ENCODE data around the gene PPP1R14D.

The PPP1R14D gene

GRCh38 chr15:40852529-40852928 lies 24.0 kb upstream of the PPP1R14D start:
- DNase-seq (ENCODE audit: low spot score): no peak

DNA sequence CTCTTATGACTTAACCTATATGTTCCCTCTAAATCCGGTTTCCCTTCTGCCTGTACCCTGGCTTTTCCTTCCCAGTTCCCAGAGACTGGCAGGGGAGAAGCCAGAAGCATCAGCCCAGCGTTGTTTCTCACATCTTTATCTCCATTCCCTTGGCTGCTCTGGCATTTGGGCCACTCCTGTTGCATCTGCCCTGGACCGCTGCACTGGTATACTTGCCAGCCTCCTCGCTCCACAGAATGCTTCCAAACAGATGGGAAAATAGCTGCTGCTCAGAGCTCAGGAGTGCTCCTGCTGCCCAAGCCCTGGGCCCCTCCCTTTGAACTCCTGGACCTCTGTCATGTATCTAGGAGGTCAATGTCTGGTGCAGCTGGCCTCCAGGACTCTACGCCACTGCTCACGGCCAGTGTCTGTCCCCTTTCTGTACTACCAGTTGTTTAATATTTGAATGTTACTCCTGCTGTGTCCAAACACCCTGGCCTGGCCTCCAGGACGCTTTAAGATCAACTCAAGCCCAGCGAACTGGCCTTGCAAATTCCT lies 22.1 kb upstream of the PPP1R14D start:
- no peak for DNase-seq (ENCODE audit: low spot score)

DNA sequence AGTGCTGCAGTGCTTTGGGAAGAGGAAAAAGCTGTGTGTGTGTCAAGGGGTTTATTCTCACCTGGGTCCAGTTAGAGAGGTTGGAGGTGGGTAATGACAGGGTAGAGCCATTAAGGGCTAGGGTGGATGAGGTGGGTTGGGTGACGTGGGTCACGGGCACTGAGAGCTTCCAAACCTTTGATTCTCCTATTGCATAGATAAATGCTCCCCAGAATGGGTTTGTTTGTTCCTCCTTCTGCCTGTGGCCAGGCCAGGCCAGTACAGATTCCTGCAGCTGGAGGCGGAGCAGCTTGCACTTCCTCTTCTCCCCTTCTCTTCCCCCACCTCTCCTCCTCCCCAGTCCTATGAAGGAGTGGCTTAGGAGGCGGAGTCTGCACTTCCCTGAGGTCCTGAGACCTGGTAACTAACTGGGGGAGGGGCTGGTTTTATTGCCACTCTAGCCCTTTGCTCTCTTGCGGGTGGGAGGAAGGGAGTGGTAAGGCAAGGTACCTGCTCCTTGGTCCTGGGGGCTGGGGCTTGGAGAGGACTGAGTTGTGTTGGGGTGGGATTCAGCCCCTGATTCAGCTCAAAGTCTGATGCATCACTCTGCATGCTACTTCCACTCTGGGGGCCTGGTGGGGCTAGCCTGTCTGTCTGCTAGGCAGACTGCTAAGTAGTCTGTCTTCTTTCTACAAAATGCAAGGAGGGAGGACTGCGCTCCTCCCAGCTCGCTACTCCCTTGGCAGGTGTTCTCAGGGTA lies 18.9 kb upstream of the PPP1R14D start:
- DNase-seq (ENCODE audit: low spot score): no peak

DNA sequence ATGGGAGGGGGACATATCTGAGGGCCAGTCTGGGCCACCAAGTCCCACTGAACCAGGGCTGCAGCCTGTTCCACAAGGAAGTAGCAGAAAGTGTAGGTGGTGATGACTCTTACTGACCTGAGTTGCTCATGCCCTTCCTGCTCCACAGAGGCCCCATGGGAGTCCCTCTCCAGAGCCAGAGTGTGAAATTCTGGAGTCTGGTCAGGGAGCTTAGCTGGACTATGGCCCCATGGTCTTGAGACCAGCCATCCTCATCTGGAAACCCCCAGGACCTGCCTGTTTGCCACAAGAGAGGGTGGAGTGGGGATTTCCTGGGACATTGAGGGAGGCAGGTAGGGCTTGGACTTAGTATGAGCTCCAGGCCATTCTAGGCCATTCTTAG lies 18.3 kb upstream of the PPP1R14D start:
- no peak for DNase-seq (ENCODE audit: low spot score)

DNA sequence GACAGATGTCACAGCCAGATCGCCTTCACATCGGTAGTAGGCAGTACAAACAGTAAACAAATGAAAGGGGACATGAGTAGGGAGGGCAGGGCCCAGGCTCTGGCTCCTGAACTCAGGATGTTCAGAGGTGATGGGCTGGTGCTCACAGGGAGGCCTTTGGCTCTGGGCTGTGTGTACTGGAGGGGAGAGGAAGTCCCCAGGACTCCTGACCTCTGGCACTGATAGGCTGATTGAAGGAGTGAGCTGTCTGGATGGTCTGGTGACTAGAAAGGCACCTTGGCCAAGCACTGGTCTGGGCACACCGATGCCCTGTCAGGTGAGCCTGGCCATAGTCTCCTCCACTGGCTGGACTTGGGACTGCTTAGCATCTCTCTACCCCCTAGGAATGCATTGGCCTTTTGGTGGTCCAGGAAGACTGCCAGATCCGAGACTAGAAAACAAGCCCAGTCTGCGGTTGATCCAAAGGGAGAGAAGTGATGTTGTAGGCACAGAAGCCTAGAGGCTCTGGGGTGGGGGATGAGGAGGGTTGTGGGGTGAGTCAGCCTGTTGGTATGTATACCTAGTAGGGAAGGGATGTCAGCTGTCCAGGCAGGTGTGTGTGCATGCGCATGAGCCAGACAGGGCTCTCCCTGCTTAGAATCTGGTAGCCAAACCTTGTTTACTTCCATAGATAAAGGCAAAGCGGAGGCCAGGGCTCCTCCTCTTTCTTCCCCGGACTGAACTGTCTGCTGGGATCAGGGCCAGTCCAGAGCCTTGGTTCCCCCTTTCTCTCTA lies 17.2 kb upstream of the PPP1R14D start:
- DNase-seq (ENCODE audit: low spot score): no peak

GRCh38 chr15:40845036-40845435 lies 16.5 kb upstream of the PPP1R14D start:
- no peak for DNase-seq (ENCODE audit: low spot score)

GRCh38 chr15:40844696-40845030 lies 16.2 kb upstream of the PPP1R14D start:
- DNase-seq (ENCODE audit: low spot score): no peak

DNA sequence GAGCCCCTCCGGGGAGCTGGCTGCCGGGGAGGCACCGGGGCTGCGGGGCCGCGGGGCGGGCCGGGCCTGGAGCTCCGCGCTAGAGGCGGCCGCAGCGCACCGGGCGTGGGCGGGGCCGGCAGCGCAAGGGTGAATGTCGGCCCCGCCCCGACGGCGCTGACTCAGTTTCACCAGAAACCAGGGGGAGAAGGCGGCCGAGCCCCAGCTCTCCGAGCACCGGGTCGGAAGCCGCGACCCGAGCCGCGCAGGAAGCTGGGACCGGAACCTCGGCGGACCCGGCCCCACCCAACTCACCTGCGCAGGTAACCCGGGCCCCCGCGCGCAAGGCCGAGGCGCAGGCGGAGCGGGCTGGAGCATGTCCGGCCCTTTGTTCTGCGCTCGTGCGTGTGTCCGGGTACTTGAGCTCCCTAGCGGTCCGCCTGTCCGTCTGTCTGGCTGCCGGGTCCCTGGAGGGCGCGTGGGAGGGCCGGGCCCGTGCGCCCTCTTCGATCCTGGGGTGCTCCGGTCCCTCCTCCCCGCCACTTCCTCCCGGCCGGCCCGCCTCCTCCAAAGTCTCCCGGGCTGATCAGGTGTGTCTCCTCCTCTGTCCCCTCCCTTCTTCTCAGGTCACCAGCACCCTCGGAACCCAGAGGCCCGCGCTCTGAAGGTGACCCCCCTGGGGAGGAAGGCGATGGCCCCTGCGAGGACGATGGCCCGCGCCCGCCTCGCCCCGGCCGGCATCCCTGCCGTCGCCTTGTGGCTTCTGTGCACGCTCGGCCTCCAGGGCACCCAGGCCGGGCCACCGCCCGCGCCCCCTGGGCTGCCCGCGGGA lies 15.6 kb upstream of the PPP1R14D start, which contains the start of gene SPINT1:
Gene SPINT1, plus strand, starts transcription at position 164 of the 811 bp plus-strand sequence. Its CDS starts 507 bp downstream, at position 671.
- no peak for DNase-seq (ENCODE audit: low spot score)

DNA sequence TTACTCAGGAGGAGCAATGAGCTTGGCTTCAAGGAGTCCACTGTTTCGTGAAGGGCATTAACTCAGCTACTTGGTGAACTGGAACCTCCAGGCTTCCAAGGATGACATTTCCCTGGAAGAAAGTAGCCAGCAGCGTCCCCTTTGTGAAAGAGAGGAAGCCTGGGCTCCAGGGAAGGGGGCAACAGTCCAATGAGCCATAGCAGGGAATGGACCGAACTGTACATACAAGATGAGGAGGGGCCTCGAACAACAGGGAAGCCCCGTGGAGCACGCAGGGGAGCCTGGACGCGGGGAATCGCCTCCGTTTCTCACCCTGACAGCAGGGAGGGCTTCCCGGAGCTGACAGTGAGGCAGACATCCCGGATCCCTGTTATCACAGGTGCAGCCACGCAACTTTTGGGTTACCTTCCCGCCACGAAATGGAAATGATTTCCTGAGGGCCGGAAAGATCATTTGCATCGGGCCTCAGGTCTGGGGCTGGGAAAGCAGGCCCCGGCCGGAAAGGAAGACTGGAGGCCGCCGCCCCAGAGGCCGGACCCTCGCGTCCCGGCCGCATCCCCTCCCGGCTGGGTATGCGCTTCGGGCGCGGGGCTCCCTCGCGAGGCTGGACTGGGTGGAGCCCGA lies 14.9 kb upstream of the PPP1R14D start:
- DNase-seq (ENCODE audit: low spot score): no peak

DNA sequence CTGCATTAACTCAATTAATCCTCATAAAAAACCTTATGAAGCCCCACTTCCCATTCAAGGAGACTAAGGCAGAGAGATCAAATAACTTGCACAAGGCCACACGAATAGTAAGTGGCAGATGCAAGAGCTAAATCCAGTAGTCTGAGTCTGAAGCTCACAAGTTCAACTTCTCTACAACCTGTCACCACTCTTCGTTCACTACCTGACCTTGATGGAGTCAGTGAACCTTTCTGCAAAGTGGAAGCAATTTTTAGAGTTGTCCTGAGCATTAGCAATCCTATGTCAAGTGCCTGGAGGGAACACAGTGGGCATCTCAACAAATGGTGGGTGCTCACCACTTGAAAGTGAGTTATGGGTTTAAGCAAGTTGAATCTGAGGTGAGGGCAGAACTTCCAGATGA lies 13.2 kb upstream of the PPP1R14D start:
- DNase-seq (ENCODE audit: low spot score): no peak

DNA sequence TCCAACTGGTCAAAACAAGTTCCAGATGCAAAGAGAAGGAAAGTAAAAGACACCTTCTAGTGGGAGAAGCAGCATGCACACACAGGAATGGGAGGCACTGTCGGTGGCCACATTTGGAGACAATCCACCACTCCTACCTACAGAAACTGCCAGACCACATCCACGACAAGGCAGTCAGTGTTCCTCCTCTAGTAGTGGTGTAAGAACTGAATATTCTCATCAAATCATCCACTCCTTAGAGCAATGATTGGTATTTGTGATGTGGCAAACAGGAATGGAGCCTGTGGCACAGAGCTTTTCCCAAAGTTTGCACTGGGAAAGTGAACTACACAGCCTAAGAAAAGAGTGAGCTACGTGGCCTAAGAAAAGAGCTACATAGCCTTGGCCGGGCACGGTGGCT lies 10.2 kb upstream of the PPP1R14D start:
- no peak for DNase-seq (ENCODE audit: low spot score)

- DNase-seq (ENCODE audit: low spot score): no peak
Measured at GRCh38 chr15:40836020-40836419, 7.5 kb upstream of the PPP1R14D start.

GRCh38 chr15:40832903-40833302 lies 4.4 kb upstream of the PPP1R14D start:
- DNase-seq (ENCODE audit: low spot score): no peak

GRCh38 chr15:40831861-40832260 lies 3.4 kb upstream of the PPP1R14D start:
- no peak for DNase-seq (ENCODE audit: low spot score)

GRCh38 chr15:40830884-40831283 lies 2.4 kb upstream of the PPP1R14D start:
- no peak for DNase-seq (ENCODE audit: low spot score)

GRCh38 chr15:40829115-40829514 lies 607 bp upstream of the PPP1R14D start:
- DNase-seq (ENCODE audit: low spot score): no peak

DNA sequence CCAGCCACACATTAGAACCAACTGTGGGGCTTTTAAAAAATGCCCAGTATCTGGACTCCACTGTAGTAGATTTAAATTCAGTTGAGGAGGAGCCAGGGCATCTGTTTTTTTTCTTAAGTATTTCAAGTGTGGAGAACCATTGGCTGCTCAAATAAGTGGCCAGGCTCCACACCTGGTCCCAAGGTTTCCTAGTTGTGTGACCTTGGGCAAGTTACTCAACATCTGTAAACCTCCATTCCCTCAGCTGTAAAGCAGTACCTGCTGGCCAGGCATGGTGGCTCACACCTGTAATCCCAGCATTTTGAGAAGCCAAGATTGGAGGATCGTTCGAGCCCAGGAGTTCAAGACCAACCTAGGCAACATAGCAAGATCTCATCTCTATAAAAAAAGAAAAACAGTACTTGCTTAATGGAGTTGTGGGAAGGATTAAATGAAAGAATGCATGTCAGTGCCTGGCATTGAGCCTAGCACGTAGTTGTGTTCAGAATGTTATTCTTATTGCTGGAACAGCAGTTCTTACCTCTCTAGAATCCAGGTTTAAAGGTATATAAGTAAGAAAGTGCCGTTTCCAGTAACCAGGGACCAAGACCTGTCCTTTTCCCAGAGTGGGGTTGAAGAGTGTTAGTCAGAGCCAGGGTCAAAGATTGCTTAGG lies 2.0 kb downstream of the PPP1R14D start:
- DNase-seq (ENCODE audit: low spot score): no peak

- DNase-seq (ENCODE audit: low spot score): no peak
Measured at GRCh38 chr15:40825661-40826422, 2.7 kb downstream of the PPP1R14D start.

GRCh38 chr15:40823572-40824343 lies 4.8 kb downstream of the PPP1R14D start:
- DNase-seq (ENCODE audit: low spot score): no peak

DNA sequence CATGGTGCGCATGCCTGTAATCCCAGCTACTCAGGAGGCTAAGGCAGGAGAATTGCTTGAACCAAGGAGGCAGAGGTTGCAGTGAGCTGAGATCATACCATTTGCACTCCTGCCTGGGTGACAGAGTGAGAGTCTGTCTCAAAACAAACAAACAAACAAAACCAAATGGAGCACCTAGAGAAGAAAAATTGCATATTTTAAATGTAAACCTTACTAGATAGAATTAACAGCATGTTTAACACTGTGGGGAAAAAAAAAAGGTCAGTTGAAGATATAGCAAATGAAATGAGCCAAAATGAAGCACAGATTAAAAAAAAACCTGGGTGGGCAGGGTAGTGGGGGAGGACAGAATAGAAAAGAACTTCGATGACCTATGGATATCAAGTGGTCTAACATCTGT lies 7.3 kb downstream of the PPP1R14D start:
- DNase-seq (ENCODE audit: low spot score): no peak
